NB4 (cell line): ENCODE data around the gene MVP.

Source experiments
- DNase-seq: peaks from one replicate; pipeline ENCODE4 v3.0.0; 2010; ENCODE audit warnings: low read depth
- H3K4me3 ChIP-seq: one replicate; pipeline ENCODE4 v1.5.1; 2011; ENCODE audit warnings: mild to moderate bottlenecking, low read depth, low read length, moderate library complexity
- MYC ChIP-seq: IDR thresholded peaks from 2 replicates; pipeline ENCODE4 v1.6.1; 2011; ENCODE audit warnings: low read depth, low read length
- POLR2A ChIP-seq: IDR thresholded peaks from 2 replicates; pipeline ENCODE4 v1.6.1; 2011; ENCODE audit warnings: mild to moderate bottlenecking; ENCODE audit not compliant: insufficient read length; ENCODE audit errors: extremely low read depth
- TF ChIP-seq, protein P1 (sequence below): IDR thresholded peaks from 2 replicates; pipeline ENCODE4 v1.6.1; 2011; ENCODE audit warnings: low read depth, low read length
- TF ChIP-seq, protein P2 (sequence below): IDR thresholded peaks from one replicate; pipeline ENCODE4 v1.5.1; 2012; ENCODE audit warnings: low read depth, low read length

Gene MVP

DNA sequence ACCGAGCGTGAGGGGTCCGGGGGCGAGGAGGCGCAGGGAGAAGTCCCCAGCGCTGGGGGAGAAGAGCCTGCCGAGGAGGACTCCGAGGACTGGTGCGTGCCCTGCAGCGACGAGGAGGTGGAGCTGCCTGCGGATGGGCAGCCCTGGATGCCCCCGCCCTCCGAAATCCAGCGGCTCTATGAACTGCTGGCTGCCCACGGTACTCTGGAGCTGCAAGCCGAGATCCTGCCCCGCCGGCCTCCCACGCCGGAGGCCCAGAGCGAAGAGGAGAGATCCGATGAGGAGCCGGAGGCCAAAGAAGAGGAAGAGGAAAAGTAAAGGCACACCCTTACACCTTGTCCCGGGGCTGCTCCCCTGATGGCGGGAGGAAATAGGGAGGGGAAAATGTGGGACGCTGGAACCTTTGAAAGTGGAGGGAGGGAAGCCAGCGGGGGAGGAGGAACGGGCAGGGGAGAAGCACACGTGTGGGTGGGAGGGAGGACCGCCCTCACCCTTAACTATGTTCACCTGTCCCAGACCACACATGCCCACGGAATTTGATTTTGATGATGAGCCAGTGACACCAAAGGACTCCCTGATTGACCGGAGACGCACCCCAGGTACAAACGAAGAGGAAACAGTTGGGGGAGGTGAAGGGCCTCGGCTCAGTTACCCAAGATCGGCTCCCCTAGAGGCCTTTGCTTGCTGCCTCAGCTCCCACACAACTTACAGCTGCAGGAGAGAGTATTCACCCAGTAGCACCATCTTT lies 3.4 kb upstream of the MVP start:
- TF ChIP-seq MYC (no peak), POLR2A (no peak)
- TF ChIP-seq, protein P1, sequence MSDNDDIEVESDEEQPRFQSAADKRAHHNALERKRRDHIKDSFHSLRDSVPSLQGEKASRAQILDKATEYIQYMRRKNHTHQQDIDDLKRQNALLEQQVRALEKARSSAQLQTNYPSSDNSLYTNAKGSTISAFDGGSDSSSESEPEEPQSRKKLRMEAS = peak; percentile 42
- TF ChIP-seq, protein P2, sequence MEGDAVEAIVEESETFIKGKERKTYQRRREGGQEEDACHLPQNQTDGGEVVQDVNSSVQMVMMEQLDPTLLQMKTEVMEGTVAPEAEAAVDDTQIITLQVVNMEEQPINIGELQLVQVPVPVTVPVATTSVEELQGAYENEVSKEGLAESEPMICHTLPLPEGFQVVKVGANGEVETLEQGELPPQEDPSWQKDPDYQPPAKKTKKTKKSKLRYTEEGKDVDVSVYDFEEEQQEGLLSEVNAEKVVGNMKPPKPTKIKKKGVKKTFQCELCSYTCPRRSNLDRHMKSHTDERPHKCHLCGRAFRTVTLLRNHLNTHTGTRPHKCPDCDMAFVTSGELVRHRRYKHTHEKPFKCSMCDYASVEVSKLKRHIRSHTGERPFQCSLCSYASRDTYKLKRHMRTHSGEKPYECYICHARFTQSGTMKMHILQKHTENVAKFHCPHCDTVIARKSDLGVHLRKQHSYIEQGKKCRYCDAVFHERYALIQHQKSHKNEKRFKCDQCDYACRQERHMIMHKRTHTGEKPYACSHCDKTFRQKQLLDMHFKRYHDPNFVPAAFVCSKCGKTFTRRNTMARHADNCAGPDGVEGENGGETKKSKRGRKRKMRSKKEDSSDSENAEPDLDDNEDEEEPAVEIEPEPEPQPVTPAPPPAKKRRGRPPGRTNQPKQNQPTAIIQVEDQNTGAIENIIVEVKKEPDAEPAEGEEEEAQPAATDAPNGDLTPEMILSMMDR = peak; percentile 23
- peak; percentile 81 for DNase-seq
- peak overlapping the region; percentile 80 for H3K4me3 ChIP-seq

DNA sequence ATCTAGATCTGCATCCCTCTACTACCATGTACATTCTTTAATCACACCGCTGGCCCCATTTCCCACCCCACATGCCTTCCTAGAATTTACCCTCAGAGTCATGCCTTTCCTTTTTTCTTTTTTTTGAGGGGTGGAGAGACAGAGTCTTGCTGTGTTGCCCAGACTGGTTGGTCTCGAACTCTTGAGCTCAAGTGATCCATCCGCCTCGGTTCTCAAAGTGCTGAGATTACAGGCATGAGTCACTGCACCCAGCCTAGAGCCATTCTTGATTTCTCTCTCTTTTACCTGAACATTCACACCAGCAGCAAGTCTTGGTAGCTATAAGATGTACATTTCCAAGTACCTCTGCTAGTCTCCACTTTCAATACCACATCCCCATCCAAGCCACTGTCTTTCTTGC lies 2.2 kb upstream of the MVP start:
- TF ChIP-seq, protein P2 = no peak
- H3K4me3 ChIP-seq = peak overlapping the region; percentile 80
- DNase-seq = no peak

DNA sequence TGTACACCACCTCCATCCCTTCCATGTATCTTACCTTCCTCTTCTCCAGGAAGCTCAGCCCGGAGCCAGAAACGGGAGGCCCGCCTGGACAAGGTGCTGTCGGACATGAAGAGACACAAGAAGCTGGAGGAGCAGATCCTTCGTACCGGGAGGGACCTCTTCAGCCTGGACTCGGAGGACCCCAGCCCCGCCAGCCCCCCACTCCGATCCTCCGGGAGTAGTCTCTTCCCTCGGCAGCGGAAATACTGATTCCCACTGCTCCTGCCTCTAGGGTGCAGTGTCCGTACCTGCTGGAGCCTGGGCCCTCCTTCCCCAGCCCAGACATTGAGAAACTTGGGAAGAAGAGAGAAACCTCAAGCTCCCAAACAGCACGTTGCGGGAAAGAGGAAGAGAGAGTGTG lies 756 bp upstream of the MVP start:
- DNase-seq = no peak
- TF ChIP-seq MYC = no peak
- TF ChIP-seq, protein P1 = no peak
- TF ChIP-seq, protein P2 = no peak
- H3K4me3 ChIP-seq = peak overlapping the region; percentile 47

DNA sequence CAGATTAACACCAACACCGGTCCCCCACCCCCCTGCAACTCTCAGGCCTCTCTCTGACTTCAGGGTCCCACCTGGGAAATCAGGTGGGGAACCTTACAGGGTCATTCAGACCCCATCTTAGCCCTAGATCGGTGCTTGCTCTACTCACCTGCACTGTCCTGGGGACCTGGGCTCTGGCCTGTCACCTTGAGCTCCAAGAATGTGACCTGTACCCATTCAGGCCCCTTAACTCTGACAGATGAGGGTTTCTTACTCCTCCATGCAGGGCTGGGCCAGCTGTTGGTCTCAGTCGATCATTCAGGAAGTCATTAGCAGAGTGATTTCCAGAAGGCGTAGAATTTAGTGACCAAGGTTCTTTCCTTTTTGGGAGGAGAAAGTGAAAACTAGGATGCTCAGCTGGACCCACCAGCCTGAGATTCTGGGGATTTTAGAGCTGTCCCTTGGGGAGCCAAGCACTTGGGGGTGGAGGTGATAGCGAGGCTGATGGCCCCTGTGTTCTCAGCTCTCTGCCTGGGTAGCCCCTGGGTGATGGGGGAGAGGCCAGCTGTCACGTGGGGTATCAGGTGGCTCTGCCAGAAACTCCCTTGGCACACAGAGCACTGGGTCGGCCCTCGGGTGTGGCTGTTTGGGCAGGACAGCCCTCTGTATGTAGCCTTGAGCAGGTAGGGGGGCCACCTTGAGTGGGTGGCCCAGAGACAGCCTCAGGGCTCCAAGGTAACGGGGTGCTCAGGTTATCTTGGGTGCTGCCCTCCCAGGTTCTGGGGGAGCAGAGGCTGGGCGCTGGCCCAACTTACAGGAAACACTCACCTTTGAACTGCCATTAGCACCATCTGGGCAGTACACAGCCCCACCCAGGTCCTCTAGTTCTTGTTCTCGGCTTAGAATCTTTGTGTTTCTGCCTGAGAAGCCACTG lies 724 bp downstream of the MVP start:
- H3K4me3 ChIP-seq = peak overlapping the region; percentile 47
- no peak for DNase-seq

DNA sequence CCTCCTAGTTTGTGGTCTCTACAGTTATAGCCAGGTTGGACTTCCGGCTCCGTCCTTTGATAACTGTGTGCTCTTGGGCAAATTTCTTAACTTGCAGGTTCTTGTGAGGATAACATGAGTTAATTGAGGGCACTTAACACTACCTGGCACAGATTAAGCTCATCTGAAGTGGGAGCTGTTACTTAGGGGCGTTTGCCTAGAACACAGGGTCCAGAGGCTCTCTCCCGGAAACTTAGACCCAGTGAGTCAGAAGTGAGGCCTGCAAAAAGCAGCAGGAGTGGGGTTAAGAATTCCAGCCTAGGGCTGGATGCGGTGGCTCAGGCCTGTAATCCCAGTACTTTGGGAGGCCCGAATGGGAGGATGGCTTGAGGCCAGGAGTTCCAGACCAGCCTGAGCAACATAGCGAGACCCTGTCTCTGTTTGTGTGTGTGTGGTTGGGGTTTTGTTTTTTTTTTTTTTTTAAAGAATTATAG lies 1.4 kb downstream of the MVP start:
- DNase-seq = no peak
- TF ChIP-seq MYC = no peak
- TF ChIP-seq, protein P2 = no peak
- TF ChIP-seq, protein P1 = no peak
- no peak for TF ChIP-seq POLR2A
- H3K4me3 ChIP-seq = no peak overlapping the region

More for the DNA sequence above, 724 bp downstream of the MVP start:
- TF ChIP-seq POLR2A (no peak), MYC (no peak)
- TF ChIP-seq, protein P2 = no peak
- TF ChIP-seq, protein P1 = no peak
